Measurements from ENCODE around the gene BIRC6. TPM values are rescaled to one million over a fixed set of nuclear protein-coding genes. Genes with fewer than 3 reads are reported as not detected.
A peak's percentile ranks its signal among the peaks of the same experiment; 100 is the strongest.

BIRC6 gene
- total RNA-seq, 4 donors from 2014 or later, result 142 to 268 (median 218) TPM

DNA sequence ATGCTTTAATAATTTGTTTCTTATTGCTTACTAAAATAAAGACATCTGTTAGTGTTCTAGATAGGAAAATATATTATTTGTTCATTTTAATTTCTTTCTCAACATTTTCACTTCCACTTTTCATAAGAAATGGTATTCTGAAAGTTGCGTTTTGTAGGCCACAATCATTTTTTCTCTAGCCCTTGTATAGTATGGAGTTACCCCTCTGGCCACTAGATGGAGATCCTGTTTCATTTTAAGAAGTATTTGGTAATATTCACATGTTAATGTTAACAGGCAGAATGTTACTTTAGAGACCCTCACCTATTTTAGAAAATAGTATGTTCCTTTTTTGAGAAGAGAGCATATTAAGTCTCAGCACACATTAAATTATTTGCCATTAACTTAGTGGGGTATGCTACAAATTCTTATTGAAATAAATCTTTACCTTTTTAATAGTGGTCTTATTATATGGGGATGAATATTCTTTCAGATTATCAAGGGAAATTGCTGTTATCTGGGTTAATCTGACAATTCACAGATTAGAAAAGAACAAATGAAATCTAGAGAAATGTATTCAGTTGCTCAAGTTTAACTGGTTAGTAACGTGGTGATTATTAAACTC, 197.1 kb downstream of the BIRC6 start:
- intact Hi-C loops (cut with DNase I), result no loop called here

DNA sequence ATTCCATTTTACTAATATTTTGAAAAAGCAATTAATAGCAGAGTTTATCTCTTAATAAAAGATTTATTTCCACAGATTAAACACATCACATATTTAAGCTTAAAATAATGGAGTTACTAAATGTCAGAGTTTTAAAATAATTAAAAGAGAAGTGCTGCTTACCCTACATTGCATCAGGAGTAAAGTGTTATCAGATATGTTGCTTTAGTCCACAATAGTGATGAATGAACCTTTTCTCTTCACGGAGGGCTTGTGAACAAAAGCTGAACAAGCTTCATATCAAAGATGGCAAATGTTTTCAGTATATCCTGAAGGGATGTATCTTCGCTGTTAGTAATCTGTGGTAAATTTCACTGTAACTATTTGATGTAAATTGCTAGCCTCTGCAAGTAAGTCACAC, 201.7 kb downstream of the BIRC6 start:
- TF ChIP-seq POLR2A (IDR thresholded peaks at IDR 0.05), result no peak
- TF ChIP-seq, protein P1, sequence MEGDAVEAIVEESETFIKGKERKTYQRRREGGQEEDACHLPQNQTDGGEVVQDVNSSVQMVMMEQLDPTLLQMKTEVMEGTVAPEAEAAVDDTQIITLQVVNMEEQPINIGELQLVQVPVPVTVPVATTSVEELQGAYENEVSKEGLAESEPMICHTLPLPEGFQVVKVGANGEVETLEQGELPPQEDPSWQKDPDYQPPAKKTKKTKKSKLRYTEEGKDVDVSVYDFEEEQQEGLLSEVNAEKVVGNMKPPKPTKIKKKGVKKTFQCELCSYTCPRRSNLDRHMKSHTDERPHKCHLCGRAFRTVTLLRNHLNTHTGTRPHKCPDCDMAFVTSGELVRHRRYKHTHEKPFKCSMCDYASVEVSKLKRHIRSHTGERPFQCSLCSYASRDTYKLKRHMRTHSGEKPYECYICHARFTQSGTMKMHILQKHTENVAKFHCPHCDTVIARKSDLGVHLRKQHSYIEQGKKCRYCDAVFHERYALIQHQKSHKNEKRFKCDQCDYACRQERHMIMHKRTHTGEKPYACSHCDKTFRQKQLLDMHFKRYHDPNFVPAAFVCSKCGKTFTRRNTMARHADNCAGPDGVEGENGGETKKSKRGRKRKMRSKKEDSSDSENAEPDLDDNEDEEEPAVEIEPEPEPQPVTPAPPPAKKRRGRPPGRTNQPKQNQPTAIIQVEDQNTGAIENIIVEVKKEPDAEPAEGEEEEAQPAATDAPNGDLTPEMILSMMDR (IDR thresholded peaks at IDR 0.05), result no peak
- 93 to 94% methylated on average over 2 of the region's 2 CpGs for WGBS, 2 donors
- H3K27ac ChIP-seq, result no peak overlapping the region

More for the DNA sequence above, 197.1 kb downstream of the BIRC6 start:
- Histone ChIP-seq H3K27me3 (no peaks in the 10 kb centered on the region), H3K27ac (no peak overlapping the region), H3K4me1 (no peaks in the 10 kb centered on the region), H3K36me3 (no peaks in the 10 kb centered on the region), H3K4me3 (replicated peaks in 1 of 3) (no peak overlapping the region), H3K9me3 (no peaks in the 10 kb centered on the region)
- no peak for DNase-seq
- TF ChIP-seq POLR2A (IDR thresholded peaks at IDR 0.05), result no peak
- TF ChIP-seq, protein P1 (IDR thresholded peaks at IDR 0.05), result peak; percentile 37 to 66 (median 54)
- 73 to 80% methylated on average over 2 of the region's 2 CpGs for WGBS, 2 donors

DNA sequence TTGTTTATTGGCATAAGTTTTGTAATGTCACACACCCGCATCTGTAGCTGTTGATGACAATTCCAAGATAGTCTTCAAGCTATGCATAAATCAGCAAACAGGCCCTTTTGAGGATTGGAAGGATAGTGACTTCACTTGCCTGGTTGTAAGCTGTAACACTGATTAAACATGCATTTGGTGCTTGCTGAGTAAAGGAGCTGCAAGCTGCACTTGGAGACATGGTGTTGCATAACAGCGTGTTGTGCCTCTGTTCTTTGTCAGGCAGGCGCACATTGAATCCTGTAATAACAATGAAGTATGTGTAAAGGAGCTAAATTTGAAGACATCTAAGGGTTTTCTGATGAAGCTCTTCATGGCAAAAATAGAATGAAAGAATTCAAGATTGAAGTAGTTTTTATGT, 202.3 kb downstream of the BIRC6 start:
- no peak for DNase-seq
- intact Hi-C loops (cut with DNase I), result no loop called here
- WGBS, 2 donors, result 89 to 97% methylated on average over 3 of the region's 3 CpGs

More for the DNA sequence above, 201.7 kb downstream of the BIRC6 start:
- Histone ChIP-seq H3K27me3 (no peaks in the 10 kb centered on the region), H3K9me3 (no peaks in the 10 kb centered on the region), H3K4me3 (replicated peaks in 1 of 3) (no peak overlapping the region), H3K36me3 (peaks cover 0 to 3% of the 10 kb centered on the region in 2 donors), H3K4me1 (no peaks in the 10 kb centered on the region)
- DNase-seq, result no peak
- intact Hi-C loops (cut with DNase I), result no loop called here

DNA sequence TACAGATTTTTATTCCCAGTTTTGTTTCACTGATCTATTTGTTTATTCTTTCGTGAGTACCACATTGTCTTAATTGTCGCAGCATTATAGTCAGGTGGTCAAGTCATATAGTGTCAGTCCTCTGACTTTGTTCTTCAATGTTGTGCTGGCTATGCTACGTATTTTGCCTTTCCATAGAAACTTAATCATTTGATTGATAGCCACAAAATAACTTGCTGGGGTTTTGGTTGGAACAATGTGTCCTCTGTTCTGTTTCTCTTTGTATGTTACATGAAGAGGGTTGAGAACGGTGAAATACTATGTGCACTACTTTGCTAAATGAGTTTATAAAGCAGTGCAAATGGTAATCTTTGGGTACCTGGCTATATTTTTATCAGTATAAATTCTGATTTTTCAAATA, 206.1 kb downstream of the BIRC6 start:
- Histone ChIP-seq H3K27ac (no peak overlapping the region), H3K36me3 (peaks cover 3 to 9% of the 10 kb centered on the region in 2 donors), H3K4me1 (no peaks in the 10 kb centered on the region), H3K9me3 (no peaks in the 10 kb centered on the region), H3K4me3 (replicated peaks in 1 of 3) (no peak overlapping the region), H3K27me3 (no peaks in the 10 kb centered on the region)
- DNase-seq, result no peak
- WGBS, 2 donors, result 97 to 98% methylated on average over 4 of the region's 4 CpGs
- intact Hi-C loops (cut with DNase I), result no loop called here
- TF ChIP-seq, protein P1 (IDR thresholded peaks at IDR 0.05), result no peak
- TF ChIP-seq POLR2A (IDR thresholded peaks at IDR 0.05), result no peak

More for the DNA sequence above, 202.3 kb downstream of the BIRC6 start:
- peaks cover 0 to 3% of the 10 kb centered on the region in 2 donors for H3K36me3 ChIP-seq
- no peak overlapping the region for H3K27ac ChIP-seq
- H3K9me3 ChIP-seq, result no peaks in the 10 kb centered on the region
- TF ChIP-seq POLR2A (IDR thresholded peaks at IDR 0.05), result no peak
- TF ChIP-seq, protein P1 (IDR thresholded peaks at IDR 0.05), result no peak
- H3K27me3 ChIP-seq, result no peaks in the 10 kb centered on the region
- H3K4me1 ChIP-seq, result no peaks in the 10 kb centered on the region
- H3K4me3 ChIP-seq (replicated peaks in 1 of 3), result no peak overlapping the region

DNA sequence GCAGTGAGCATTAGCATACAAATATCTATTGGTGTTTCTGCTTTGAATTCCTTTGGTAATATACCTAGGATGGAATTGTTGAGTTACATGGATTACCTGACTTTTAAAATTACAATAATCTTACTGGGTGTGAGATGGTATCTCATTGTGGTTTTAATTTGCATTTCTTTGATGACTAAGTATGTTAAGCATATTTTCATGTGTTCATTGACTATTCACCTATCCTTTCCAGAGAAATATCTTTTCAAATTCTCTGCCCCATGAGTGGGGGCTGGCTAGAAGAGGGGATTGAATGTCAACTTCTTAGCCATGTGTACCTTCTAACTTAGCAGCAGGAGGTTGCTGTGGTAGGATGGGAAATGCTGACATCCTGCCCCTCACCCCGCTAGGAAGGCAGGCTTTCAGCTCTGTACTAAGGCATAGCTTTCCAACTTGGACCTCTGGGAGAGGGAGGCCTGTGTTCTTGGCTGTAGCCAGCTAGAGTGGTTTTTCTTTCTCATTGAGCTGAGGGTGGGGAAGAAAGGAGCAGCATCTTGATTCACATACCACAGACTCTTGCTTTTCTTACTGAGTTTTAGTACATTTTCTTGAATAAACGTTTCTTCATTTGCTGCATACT, 207.7 kb downstream of the BIRC6 start:
- Histone ChIP-seq H3K36me3 (peaks cover 3 to 9% of the 10 kb centered on the region in 2 donors), H3K27me3 (no peaks in the 10 kb centered on the region)
- intact Hi-C loops (cut with DNase I), result no loop called here

More for the DNA sequence above, 207.7 kb downstream of the BIRC6 start:
- H3K9me3 ChIP-seq, result no peaks in the 10 kb centered on the region
- H3K27ac ChIP-seq, result no peak overlapping the region
- DNase-seq, result no peak
- no peak for TF ChIP-seq POLR2A (IDR thresholded peaks at IDR 0.05)
- TF ChIP-seq, protein P1 (IDR thresholded peaks at IDR 0.05), result no peak
- no peak overlapping the region for H3K4me3 ChIP-seq (replicated peaks in 1 of 3)
- H3K4me1 ChIP-seq, result no peaks in the 10 kb centered on the region
- 73 to 77% methylated on average over 2 of the region's 2 CpGs for WGBS, 2 donors
